NCI-H2107 treated with DMSO at 0.1 percent for 48 hours (cell line): Measurements from ENCODE around the gene PAM.

Experiments used
- DNase-seq: peaks from one replicate; lab custom pipeline; 2025; ENCODE audit not compliant: unreplicated experiment; lab: John Stamatoyannopoulos, UW

PAM gene

DNA sequence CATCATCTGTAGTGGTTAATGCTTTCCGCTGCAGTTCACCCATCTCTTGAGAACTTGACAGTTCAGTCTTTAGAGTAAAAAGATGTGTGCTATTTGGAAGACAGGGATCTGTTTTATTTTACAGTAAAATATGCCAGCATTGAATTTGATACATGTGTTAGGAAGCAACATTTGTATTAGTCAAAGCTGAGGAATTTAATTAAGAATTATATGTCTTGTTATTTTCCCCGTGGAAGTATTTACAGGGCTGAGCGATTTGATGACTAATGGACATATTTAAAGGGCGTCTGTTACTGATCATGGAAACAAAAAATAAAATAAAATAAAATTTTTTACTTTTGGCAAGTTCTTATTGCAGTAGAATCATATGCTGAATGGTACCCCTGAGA is 101.3 kb downstream of the PAM start:
- DNase-seq = no peak

DNA sequence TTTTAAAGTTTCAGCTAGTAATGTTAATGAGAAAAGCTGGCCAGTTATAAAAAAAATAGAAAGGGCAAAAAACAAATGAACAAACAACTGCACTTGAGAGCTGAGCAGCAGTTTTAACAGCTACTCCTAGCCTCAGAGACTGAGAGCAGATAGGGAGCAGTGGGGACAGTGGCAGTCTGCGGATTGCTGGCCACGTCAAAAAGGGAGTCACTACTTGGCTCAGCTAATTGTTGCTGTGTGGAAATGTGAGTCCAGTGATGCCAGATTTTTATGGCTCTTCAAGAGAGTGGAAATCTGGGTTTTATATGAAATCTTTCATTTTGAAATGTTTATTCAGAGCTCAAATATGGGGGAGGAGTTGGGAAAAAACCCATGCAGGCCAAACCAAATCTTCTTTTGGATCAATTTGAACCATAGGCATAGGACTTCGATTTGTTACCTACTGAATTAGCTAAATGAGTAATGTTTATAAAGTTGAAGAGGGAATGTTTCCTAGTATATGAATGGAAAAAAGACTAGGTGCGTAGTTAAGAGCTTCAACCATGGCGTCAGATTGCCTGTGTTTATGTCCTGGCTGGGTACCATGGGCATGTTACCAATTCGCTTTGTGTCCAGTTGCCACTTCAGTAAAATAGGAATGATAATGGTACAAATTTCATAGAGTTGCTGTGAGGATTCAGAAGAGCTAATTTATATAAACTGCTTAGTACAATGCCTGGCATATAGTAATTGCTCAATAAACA is 102.1 kb downstream of the PAM start:
- no peak for DNase-seq

DNA sequence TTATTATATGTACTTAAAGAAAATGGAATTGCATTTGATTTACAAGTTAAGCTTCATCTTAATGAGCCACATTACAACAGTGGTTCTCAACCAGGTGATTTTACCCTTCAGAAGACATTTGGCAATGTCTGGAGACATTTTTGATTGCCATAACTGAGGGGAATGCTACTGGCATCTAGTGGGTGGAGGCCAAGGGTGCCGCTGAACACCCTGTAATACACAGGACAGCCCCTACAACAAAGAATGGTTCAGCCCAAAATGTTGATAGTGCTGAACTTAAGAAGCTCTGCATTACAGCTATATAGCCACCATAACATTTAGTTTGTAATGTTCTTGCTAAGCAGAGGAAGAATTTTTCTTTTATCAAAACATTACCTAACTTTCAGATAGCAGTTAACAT is 103.1 kb downstream of the PAM start:
- DNase-seq = no peak

- no peak for DNase-seq
Observed at GRCh38 chr5:102858808-102859207, 103.7 kb downstream of the PAM start.

- DNase-seq = no peak
Observed at GRCh38 chr5:102860035-102860434, 104.9 kb downstream of the PAM start.

DNA sequence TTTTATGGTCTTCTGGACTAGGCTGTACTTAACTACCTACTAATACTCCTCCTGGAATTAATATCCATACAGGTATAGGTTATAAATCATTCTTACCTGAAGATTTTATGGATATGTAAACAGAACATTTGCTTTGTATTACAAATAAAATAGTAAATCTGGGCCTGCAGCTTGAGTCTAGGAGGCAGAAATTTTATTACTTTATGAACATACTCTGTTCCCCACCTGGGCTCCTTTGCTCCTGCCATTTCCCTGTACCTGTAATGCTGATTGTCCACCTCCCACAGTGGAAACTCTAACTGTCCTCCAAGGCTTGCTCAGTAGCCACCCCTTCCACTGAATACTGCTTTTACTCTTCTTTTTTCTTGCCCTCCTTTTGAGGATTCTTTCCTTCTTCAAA is 108.0 kb downstream of the PAM start:
- DNase-seq = no peak

- DNase-seq = no peak
Observed at GRCh38 chr5:102863764-102864560, 108.9 kb downstream of the PAM start.

DNA sequence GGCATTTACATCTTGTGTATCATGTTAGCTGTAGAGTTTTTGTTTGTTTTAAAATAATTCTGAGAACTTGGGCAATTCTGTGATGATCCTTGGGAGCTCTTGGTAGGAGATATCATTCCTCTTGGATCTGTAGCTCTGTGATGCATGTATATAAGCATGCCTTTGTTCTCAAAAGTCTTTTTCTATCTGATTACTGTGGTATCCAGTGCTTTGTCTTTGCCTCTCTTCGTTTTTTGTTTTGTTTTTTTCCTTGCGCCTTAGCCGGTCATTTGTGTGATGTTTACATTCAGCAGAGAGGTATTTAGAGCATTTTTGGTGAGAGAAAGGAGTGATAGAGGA is 110.0 kb downstream of the PAM start:
- DNase-seq = no peak

DNA sequence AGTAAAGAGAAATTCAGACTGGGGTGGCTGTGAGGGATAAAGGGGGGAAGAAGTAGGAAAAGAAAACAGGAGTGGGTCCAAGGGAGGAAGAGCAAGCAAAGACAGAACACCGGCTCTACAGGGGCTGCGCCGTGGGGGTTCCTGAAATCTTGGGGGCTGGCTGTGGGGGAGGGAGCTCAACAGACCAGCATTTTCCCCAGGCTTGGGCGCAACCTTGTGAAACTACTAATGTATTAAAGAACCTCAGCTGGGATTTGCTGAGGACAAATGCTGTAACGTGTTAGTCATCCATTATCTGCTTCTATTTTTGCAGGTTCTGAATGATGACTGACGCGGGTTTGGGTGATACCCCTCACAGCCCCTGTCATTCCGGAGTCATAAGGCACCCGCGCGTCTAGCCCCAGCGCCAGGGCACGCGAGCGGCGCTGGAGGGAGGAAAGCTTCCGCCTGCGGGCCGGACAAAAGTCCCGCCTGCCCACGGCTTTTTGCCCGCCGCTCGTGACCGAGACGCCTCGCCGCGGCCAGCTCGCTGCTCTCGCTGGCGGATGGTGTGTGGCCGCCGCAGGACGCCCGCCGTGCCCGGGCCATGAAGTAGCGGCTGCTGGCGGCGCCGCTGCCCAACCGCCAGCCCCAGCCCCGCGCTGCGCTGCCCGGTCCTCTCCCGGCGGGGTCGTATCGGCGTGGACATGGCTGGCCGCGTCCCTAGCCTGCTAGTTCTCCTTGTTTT is 110.6 kb downstream of the PAM start:
- DNase-seq = no peak

- no peak for DNase-seq
Observed at GRCh38 chr5:102866237-102866600, 111.1 kb downstream of the PAM start.

GRCh38 chr5:102867992-102868662 is 113.0 kb downstream of the PAM start:
- no peak for DNase-seq

DNA sequence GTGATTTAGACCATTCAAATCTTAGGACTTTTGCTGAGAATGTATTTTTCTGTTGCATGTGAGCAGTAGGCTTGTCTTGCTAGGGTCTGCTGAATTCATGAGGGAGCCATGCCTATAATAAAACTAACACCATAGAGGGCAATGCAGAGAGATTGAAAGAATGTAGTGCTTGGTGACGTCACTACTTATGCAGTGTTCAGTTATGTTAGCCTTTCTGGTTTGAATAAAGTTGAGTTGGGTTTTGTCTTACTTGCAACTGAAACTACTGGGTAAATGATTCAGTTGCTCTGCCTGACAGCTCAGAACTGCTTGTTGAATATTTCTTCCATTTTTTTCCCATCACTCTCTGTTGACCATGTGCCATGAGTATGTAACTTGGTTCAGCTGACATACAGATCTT is 114.1 kb downstream of the PAM start:
- DNase-seq = no peak

- DNase-seq = no peak
Observed at GRCh38 chr5:102873379-102873932, 118.4 kb downstream of the PAM start.

DNA sequence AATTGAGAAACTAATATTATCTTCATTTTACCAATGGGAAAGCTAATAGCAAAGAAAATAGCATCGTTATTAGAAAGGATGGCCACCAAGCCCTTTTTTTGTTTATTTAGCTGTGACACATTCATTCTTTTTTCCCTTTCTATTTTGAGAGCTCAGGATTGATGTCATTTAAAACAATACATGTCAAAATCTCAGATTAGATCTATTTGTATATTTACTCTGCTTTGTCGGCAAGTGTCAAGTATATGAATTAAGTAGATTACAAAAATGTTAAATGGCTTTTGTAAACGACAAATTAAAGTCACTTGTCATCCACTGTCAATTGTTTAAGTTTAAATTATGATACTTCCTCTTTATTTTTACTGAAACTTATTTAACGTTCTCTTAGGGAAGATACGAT is 118.9 kb downstream of the PAM start:
- DNase-seq = no peak

DNA sequence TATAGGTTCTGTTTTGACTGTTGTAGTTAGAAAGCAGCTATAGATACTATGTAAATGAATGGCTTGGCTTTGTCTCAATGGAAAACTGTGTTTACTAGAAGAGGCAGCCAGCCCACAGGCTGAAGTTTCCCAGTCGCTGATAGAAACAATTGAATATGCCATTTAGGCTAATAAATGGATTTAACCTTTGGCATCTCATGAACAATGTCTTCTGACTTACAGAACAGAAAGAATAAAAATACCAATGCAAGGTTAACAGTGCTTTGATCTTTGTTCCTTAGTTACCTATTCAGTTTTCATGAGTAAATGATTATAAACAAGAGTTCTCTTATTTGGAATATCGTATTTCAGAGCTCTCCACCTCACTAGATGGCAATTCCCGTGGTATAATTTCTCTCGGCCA is 120.6 kb downstream of the PAM start:
- DNase-seq = no peak

DNA sequence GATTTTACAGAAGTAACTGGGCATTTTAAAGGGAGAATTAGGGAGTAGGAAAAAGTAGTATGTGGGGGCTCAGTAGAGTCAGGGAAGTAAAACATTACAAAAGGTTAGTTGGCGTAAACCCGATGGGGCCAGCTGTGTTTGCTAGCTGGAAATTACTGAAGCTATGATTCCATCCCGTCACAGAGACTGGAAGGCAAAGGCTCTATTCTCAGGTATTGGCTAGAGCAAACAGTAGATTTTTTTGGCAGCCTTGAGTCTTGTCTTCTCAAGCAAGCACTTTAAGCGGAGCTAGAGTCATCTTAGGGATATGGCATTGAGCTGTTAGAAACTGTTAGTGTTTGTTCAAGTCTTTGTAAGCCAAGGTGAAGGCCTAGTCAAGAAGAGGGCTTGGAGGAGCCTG is 121.5 kb downstream of the PAM start:
- no peak for DNase-seq

DNA sequence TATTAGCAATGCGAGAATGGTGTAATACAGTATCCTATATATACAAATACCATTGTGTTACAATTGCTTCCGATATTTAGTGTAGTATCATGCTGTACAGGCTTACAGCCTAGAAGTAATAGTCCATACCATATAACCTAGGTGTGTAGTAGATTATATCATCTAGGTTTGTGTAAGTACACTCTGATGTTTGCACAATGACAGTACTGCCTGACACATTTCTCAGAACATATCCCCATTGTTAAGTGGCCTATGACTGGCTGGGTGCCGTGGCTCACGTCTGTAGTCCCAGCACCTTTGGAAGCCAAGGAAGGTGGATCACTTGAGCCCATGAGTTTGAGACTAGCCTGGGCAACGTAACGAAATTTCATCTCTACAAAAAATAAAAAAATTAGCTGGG is 124.6 kb downstream of the PAM start:
- no peak for DNase-seq

GRCh38 chr5:102886586-102886985 is 131.5 kb downstream of the PAM start:
- no peak for DNase-seq

GRCh38 chr5:102888483-102888882 is 133.4 kb downstream of the PAM start:
- no peak for DNase-seq

- DNase-seq = no peak
Observed at GRCh38 chr5:102889033-102889432, 133.9 kb downstream of the PAM start.

- DNase-seq = no peak
Observed at GRCh38 chr5:102890133-102890532, 135.0 kb downstream of the PAM start.
